K562 (cell line): Measurements from ENCODE around the gene ZNF519. TPM values are rescaled to one million over a fixed set of nuclear protein-coding genes. Genes with fewer than 3 reads are reported as not detected.

Source experiments
- ATAC-seq: fragments of 200-7000 bp; cut with Tn5 transposase; 3 replicates; pipeline ENCODE4 v1.9.1; 2020; ENCODE audit warnings: moderate library complexity
- BruUV-seq: library from RNA; stranded (reverse); fragments of 400-500 nt; replicated peaks from 2 replicates; lab custom pipeline; 2021; lab: Mats Ljungman, UMichigan
- CTCF ChIA-PET: fragments of 300-600 bp; formaldehyde crosslinking; extraction: SDS; loops from one replicate; lab custom pipeline; 2021; ENCODE audit warnings: low intra/inter-chr PET ratio; lab: Yijun Ruan, JAX
- POLR2A ChIA-PET: fragments of 300-600, 350-650 bp; sonication (Branson Sonifier 250); formaldehyde crosslinking; extraction: SDS; loops from one replicate; lab custom pipeline; 2021; ENCODE audit warnings: antibody characterized with exemption, inconsistent platforms; lab: Yijun Ruan, JAX
- DNase-seq, 4 experiments: peaks; one replicate each; pipeline versions ENCODE4 v3.0.0 to v3.0.0-alpha.2; 2011 to 2018; ENCODE audit warnings: low spot score in 3 of 4, mixed read lengths in 3 of 4; ENCODE audit errors: extremely low read depth in 1 of 4
- FAIRE-seq: peaks from 2 replicates; lab custom pipeline; 2011; peaks lifted over from hg19 to GRCh38; lab: Jason Lieb, UNC
- H2AFZ ChIP-seq: 2 replicates; pipeline ENCODE4 v1.6.0; 2011; ENCODE audit warnings: low read depth, low read length, control low read depth, inconsistent platforms
- H3K27ac ChIP-seq: fragments of 200-600 bp; 3 replicates; pipeline ENCODE4 v1.8.0; 2011; ENCODE audit warnings: low read depth, mild to moderate bottlenecking, control low read depth, inconsistent platforms, low read length, moderate library complexity, mixed read lengths; ENCODE audit errors: extremely low read depth
- H3K27me3 ChIP-seq, 2 experiments: fragments of 300-600 bp in 1 of 2; 2 replicates in 1 of 2; 3 replicates in 1 of 2; pipeline versions ENCODE4 v1.6.0 to v1.8.0; 2011; ENCODE audit warnings: inconsistent platforms in 2 of 2, low read length in 2 of 2, mild to moderate bottlenecking in 1 of 2, mixed read lengths in 1 of 2, moderate library complexity in 1 of 2; ENCODE audit not compliant: control insufficient read depth in 2 of 2, insufficient read depth in 2 of 2
- H3K36me3 ChIP-seq: fragments of 300-600 bp; 3 replicates; pipeline ENCODE4 v1.8.0; 2011; ENCODE audit warnings: mild to moderate bottlenecking, low read length, inconsistent platforms; ENCODE audit not compliant: control insufficient read depth, insufficient read depth
- H3K4me1 ChIP-seq, 2 experiments: fragments of 200-600 bp in 1 of 2; replicated peaks in 1 of 2; 2 replicates in 1 of 2; 3 replicates in 1 of 2; pipeline versions ENCODE4 v1.5.1 to v1.8.0; 2011; ENCODE audit warnings: inconsistent platforms in 2 of 2, low read length in 2 of 2, mild to moderate bottlenecking in 1 of 2, mixed read lengths in 1 of 2, moderate library complexity in 1 of 2; ENCODE audit not compliant: control insufficient read depth in 2 of 2, insufficient read depth in 2 of 2
- H3K4me2 ChIP-seq: 2 replicates; pipeline ENCODE4 v1.6.1; 2011; ENCODE audit warnings: low read length, control low read depth, inconsistent platforms, mixed read lengths; ENCODE audit not compliant: insufficient read depth
- H3K4me3 ChIP-seq: fragments of 200-600 bp; sonication (generic), shearing (Covaris generic); 2 replicates; pipeline ENCODE4 v1.5.1; 2016; ENCODE audit warnings: control low read depth, inconsistent platforms
- H3K79me2 ChIP-seq: fragments of 200-600 bp; 3 replicates; pipeline ENCODE4 v1.8.0; 2011; ENCODE audit warnings: low read length, inconsistent platforms; ENCODE audit not compliant: control insufficient read depth, insufficient read depth
- H3K9ac ChIP-seq, 2 experiments: 2 replicates each; pipeline versions ENCODE4 v1.6.0 to v1.6.1; 2011; ENCODE audit warnings: low read depth in 2 of 2, low read length in 2 of 2, control low read depth in 1 of 2, inconsistent platforms in 1 of 2, mild to moderate bottlenecking in 1 of 2, mixed read lengths in 1 of 2; ENCODE audit not compliant: insufficient read depth in 1 of 2
- H3K9me1 ChIP-seq: one replicate; pipeline ENCODE4 v1.6.0; 2011; ENCODE audit warnings: inconsistent platforms, mild to moderate bottlenecking, low read length, moderate library complexity; ENCODE audit not compliant: control insufficient read depth, insufficient read depth
- H3K9me3 ChIP-seq: replicated peaks from 2 replicates; pipeline ENCODE4 v1.5.1; 2011; ENCODE audit warnings: low read depth, low read length, inconsistent platforms; ENCODE audit not compliant: control insufficient read depth, insufficient read depth
- H4K20me1 ChIP-seq: replicated peaks from 2 replicates; pipeline ENCODE4 v1.6.1; 2011; ENCODE audit warnings: low read length, inconsistent platforms, mixed read lengths; ENCODE audit not compliant: control insufficient read depth, insufficient read depth
- ARID1B ChIP-seq: fragments of 450-650 bp; IDR thresholded peaks from 2 replicates; pipeline ENCODE4 v1.6.1; 2016; ENCODE audit warnings: antibody characterized with exemption, mild to moderate bottlenecking, inconsistent platforms
- BRD4 ChIP-seq: fragments of 200-600 bp; sonication (generic); IDR thresholded peaks from 2 replicates; pipeline ENCODE4 v1.6.1; 2017; ENCODE audit warnings: inconsistent platforms
- ELF2 ChIP-seq: fragments of 250-450 bp; sonication (Bioruptor Pico); IDR thresholded peaks from 2 replicates; pipeline ENCODE4 v1.5.0; 2021; ENCODE audit warnings: mild to moderate bottlenecking
- ILK ChIP-seq: fragments of 450-650 bp; IDR thresholded peaks from 2 replicates; pipeline ENCODE4 v1.6.1; 2016; ENCODE audit warnings: missing genetic modification characterization, low read depth, mild to moderate bottlenecking, missing compliant biosample characterization, moderate library complexity, borderline replicate concordance
- PCBP2 ChIP-seq: fragments of 200-400 bp; formaldehyde crosslinking; IDR thresholded peaks from 2 replicates; pipeline ENCODE4 v1.6.1; 2018; ENCODE audit warnings: low read length, low read depth, mild to moderate bottlenecking, moderate library complexity; ENCODE audit not compliant: poor library complexity, severe bottlenecking
- POLR3A ChIP-seq: IDR thresholded peaks from 2 replicates; pipeline ENCODE4 v1.6.1; 2011; ENCODE audit warnings: borderline replicate concordance, mild to moderate bottlenecking, moderate library complexity; ENCODE audit not compliant: insufficient read length, insufficient read depth; ENCODE audit errors: extremely low read depth
- PREB ChIP-seq: sonication (generic); formaldehyde crosslinking; IDR thresholded peaks from 2 replicates; pipeline ENCODE4 v1.8.1; 2023; ENCODE audit warnings: mild to moderate bottlenecking, missing genetic modification reagents
- SAFB2 ChIP-seq: fragments of 200-400 bp; formaldehyde crosslinking; IDR thresholded peaks from 2 replicates; pipeline ENCODE4 v1.6.1; 2018; ENCODE audit warnings: borderline replicate concordance, low read length, low read depth, moderate library complexity; ENCODE audit not compliant: severe bottlenecking
- SRSF3 ChIP-seq: fragments of 200-400 bp; formaldehyde crosslinking; IDR thresholded peaks from 2 replicates; pipeline ENCODE4 v1.6.1; 2016; ENCODE audit warnings: mild to moderate bottlenecking, low read length, moderate library complexity; ENCODE audit not compliant: insufficient read depth
- TFAM ChIP-seq: fragments of 250-450 bp; sonication (Bioruptor Pico); conservative IDR thresholded peaks from 2 replicates; pipeline ENCODE4 v1.5.0; 2021; ENCODE audit warnings: mild to moderate bottlenecking, moderate library complexity
- YBX1 ChIP-seq: fragments of 450-650 bp; IDR thresholded peaks from 2 replicates; pipeline ENCODE4 v1.7.1; 2016; ENCODE audit warnings: mild to moderate bottlenecking
- ZNF212 ChIP-seq: fragments of 450-650 bp; formaldehyde crosslinking; IDR thresholded peaks from 2 replicates; pipeline ENCODE4 v1.4.0; 2020; ENCODE audit warnings: mild to moderate bottlenecking
- ZNF217 ChIP-seq: sonication (generic); formaldehyde crosslinking; IDR thresholded peaks from 2 replicates; pipeline ENCODE4 v1.8.0; 2022; ENCODE audit warnings: mild to moderate bottlenecking, missing genetic modification reagents
- WGBS: fragments of 100-300 bp; shearing (Covaris generic); methylation state at CpG from one replicate; pipeline ENCODE4 v1.1.6; 2016; ENCODE audit warnings: low coverage, mixed read lengths; ENCODE audit not compliant: insufficient coverage; ENCODE audit errors: missing lambda C conversion rate; 5-methylcytosine and 5-hydroxymethylcytosine counted together
- in situ Hi-C: fragments of 300-500 bp; cut with MboI; formaldehyde crosslinking; loops from 4 replicates; pipeline ENCODE4 v1.15.0; 2018; ENCODE audit warnings: inconsistent platforms, mixed read lengths
- intact Hi-C: fragments of 100-400 bp; cut with micrococcal nuclease; formaldehyde crosslinking; loops from 2 replicates; pipeline ENCODE4 v1.14.2; 2022
- polyA plus RNA-seq, 8 experiments: library from polyadenylated mRNA; depleted of rRNA in 4 of 8; stranded (reverse) in 5 of 8; unstranded in 3 of 8; fragments of >200 nt; fragmentation: Nextera tagmentation in 2 of 8; fragmentation: Illumina TruSeq in 1 of 8; extraction: Ambion mirVana in 2 of 8; extraction: Trizol in 1 of 8; gene quantifications; 2 replicates each; pipeline versions ENCODE4 v1.2.1 to v1.2.3, GENCODE V29; 2011 to 2014; ENCODE audit warnings: inconsistent platforms in 1 of 8, missing spikeins in 1 of 8
- total RNA-seq, 7 experiments: library from RNA; depleted of rRNA in 6 of 7; stranded (reverse); fragments of >200 nt in 6 of 7; fragmentation: Illumina TruSeq in 2 of 7; extraction: Trizol in 2 of 7; gene quantifications; 2 replicates each; pipeline versions ENCODE4 v1.2.1 to v1.2.3, GENCODE V29; 2011 to 2021; ENCODE audit warnings: low replicate concordance in 1 of 7

The ZNF519 gene
- total and polyA plus RNA-seq, 9 of the 15 experiments (the other 6 are each of a cell fraction or from before 2014, with no cell fraction given): 5.1 to 15.1 (median 7.9) TPM

DNA sequence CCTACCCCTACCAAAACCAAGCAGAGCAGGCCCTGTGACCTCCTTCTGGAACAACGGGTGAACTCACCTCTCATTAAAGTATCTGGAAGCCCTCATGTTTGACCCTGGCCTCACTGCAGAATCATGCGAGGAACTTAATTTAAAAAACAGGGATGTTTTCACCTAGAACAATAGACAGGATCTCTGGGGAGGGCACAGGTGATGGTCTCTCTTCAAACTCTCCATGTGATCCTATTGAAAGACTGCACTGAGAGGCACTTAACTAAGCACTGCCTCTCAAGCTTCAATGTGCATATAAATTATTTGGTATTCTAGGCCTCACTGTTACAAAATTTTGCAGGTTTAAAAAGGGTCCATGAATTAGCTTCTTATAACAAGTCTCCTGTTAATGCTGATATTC is 7.5 kb downstream of the ZNF519 start:
- CTCF ChIA-PET: no interaction called here
- ATAC-seq (no peak), FAIRE-seq (no peak)

More for the DNA sequence above, 7.5 kb downstream of the ZNF519 start:
- WGBS: 47% methylated on average over 2 of the region's 2 CpGs
- Histone ChIP-seq H3K9me1 (no peaks in the 10 kb centered on the region), H3K4me2 (no peak overlapping the region), H3K9ac (no peak overlapping the region), H3K27ac (no peak overlapping the region), H4K20me1 (no peaks in the 10 kb centered on the region), H3K4me3 (no peak overlapping the region), H3K9me3 (no peaks in the 10 kb centered on the region), H3K4me1 (no peaks in the 10 kb centered on the region), H2AFZ (no peak overlapping the region), H3K27me3 (no peaks in the 10 kb centered on the region), H3K79me2 (no peaks in the 10 kb centered on the region; the same call in 2 of the 3 replicates), H3K36me3 (no peaks in the 10 kb centered on the region)
- no peak for DNase-seq
- in situ Hi-C loops (no loop called here), intact Hi-C loops (no loop called here)
- POLR2A ChIA-PET: no interaction called here
- BruUV-seq: no TSS peak
- no peak for TF ChIP-seq SRSF3
- no peak for TF ChIP-seq BRD4
- TF ChIP-seq ILK (tag): no peak
- TF ChIP-seq PREB: no peak
- no peak for TF ChIP-seq ZNF217 (CRISPR knock-in tag)
- no peak for TF ChIP-seq ZNF212
- no peak for TF ChIP-seq YBX1
- TF ChIP-seq ELF2 (CRISPR knock-in tag): no peak
- TF ChIP-seq POLR3A: no peak
- no peak for TF ChIP-seq SAFB2
- TF ChIP-seq PCBP2: no peak
- TF ChIP-seq ARID1B: no peak
- no peak for TF ChIP-seq TFAM (CRISPR knock-in tag)
